Prostate gland (tissue), 2 donors: ENCODE measurements around the gene WASHC2C. TPM values are rescaled to one million over a fixed set of nuclear protein-coding genes. Genes with fewer than 3 reads are reported as not detected.
"Not testable (repeated sequence)": the region's sequence is repeated elsewhere in the genome, so short reads cannot be mapped to it uniquely, and the experiment has no call there.

Source experiments
- DNase-seq: peaks from one replicate; pipeline ENCODE4 v3.0.0-alpha.2; 2019; ENCODE audit warnings: low spot score
- H3K27ac ChIP-seq, 2 donors: fragments of 200-600 bp; sonication (generic); 2 replicates each; pipeline ENCODE4 v1.5.1; 2017 to 2019
- H3K27me3 ChIP-seq: fragments of 200-600 bp; sonication (generic); replicated peaks from 2 replicates; pipeline ENCODE4 v1.5.1; 2019; ENCODE audit not compliant: insufficient read depth
- H3K36me3 ChIP-seq, 2 donors: fragments of 200-600 bp; sonication (generic); 1 replicate in 1 of 2; 2 replicates in 1 of 2; pipeline versions ENCODE4 v1.5.1 to v1.8.1; 2017 to 2019
- H3K4me1 ChIP-seq: fragments of 200-600 bp; sonication (generic); replicated peaks from 2 replicates; pipeline ENCODE4 v1.5.1; 2019
- H3K4me3 ChIP-seq, 2 donors: fragments of 200-600 bp; sonication (generic); 2 replicates each; pipeline ENCODE4 v1.5.1; 2017 to 2019
- H3K9me3 ChIP-seq: fragments of 200-600 bp; sonication (generic); 2 replicates; pipeline ENCODE4 v1.5.1; 2017
- WGBS: methylation state at CpG from one replicate; pipeline ENCODE4 v1.1.5; 2018; 5-methylcytosine and 5-hydroxymethylcytosine counted together
- intact Hi-C: fragments of 100-400 bp; cut with DNase I; formaldehyde crosslinking; loops from one replicate; pipeline ENCODE4 v1.14.2; 2022
- total RNA-seq, 2 donors: library from RNA; depleted of rRNA; stranded (reverse); fragments of >200 nt; gene quantifications; one replicate each; pipeline ENCODE4 v1.1.0, GENCODE V29; 2016

The WASHC2C gene
- total RNA-seq, 2 donors from 2014 or later: 36.8 to 37.3 TPM

GRCh38 chr10:45768334-45768733 lies 41.3 kb downstream of the WASHC2C start:
- H3K36me3 ChIP-seq, H3K4me3 ChIP-seq, H3K4me1 ChIP-seq, H3K27ac ChIP-seq, DNase-seq, intact Hi-C loops, H3K9me3 ChIP-seq, H3K27me3 ChIP-seq: not testable (repeated sequence)
- WGBS: 96% methylated on average over 4 of the region's 4 CpGs

DNA sequence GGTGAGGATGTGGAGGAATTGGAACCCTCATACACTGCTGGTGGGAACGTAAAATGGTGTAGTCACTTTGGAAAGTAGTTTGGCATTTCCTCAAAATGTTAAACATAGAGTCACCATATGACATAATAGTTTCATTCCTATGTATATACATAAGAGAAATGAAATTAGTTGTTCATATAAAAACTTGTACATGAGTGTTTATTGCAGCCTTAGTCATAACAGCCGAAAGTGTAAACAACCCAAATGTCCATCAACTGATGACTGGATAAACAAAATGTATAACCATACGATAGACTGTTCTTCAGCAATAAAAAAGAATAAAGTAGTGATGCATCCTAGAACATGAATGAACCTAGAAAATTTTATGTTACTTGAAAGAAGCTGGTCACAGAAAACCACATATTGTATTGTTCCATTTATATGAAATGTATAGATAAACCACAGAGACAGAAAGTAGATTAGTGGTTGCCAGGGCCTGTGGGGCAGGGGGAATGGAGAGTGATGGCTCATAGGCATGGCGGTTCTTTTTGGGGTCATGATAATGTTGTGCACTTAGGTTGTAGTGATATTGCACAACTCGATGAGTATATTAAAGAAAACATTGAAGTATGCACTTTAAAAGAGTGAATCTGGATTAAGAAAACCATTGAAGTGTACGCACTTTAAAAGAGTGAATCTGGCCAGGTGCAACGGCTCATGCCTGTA lies 44.8 kb downstream of the WASHC2C start:
- WGBS: 85% methylated on average over 6 of the region's 7 CpGs
- H3K4me3 ChIP-seq, H3K4me1 ChIP-seq, H3K27ac ChIP-seq, DNase-seq, H3K9me3 ChIP-seq, intact Hi-C loops, H3K36me3 ChIP-seq, H3K27me3 ChIP-seq: not testable (repeated sequence)

- H3K36me3 ChIP-seq, intact Hi-C loops: not testable (repeated sequence)
- WGBS: no CpG with 5 or more reads among the region's 1 CpG
Measured at GRCh38 chr10:45786217-45786616, 59.2 kb downstream of the WASHC2C start.

DNA sequence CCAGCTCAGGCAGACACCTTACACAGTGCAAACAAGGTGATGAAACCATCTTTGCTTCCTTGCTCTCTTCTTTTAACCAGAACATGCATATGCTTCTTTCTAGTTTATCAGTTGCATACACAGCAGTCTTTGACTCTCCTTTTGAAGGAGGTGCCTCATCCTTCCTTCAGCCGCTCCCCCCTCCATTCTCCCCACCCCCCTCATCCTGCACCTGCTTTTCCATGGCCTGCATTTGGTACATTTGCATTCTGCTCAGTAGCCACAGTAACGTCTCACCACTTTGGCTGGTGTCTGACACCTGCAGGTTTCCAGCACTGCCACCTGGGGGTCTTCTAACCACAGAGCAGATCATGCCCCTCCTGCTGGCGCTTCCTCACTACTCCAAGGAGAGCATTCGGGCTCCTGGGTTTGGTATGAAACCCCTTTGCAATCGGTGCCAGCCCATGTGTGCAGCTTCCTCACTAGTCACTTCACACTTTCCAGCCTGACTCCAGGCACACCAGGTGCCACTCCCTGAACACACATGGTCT lies 60.2 kb downstream of the WASHC2C start:
- H3K36me3 ChIP-seq, DNase-seq, H3K4me1 ChIP-seq, H3K27ac ChIP-seq, H3K27me3 ChIP-seq, H3K4me3 ChIP-seq, H3K9me3 ChIP-seq, intact Hi-C loops: not testable (repeated sequence)
- 52% methylated on average over 2 of the region's 5 CpGs for WGBS

More at GRCh38 chr10:45786217-45786616, 59.2 kb downstream of the WASHC2C start:
- not testable (repeated sequence) for H3K4me3 ChIP-seq, DNase-seq, H3K9me3 ChIP-seq, H3K27me3 ChIP-seq, H3K4me1 ChIP-seq, H3K27ac ChIP-seq

DNA sequence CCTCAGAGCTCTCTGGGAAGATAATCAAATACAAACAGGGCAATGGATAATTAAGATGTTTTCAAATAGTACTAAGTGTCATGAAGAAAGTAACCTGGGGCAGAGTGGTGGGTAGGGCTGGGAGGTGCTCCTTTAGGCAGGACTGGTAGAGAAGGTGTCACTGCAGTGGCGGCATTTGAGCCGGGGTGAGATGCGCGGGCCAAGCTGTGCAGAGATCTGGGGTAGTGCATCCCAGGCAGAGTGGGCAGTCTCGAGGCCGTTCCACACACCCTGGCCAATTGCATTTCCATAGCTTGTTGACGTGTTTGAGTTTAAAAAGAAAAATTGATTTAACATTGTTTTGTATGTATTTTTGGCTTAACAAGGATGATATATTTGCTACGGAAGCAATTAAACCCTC lies 62.9 kb downstream of the WASHC2C start:
- intact Hi-C loops, H3K4me3 ChIP-seq, H3K9me3 ChIP-seq, DNase-seq, H3K4me1 ChIP-seq, H3K36me3 ChIP-seq, H3K27ac ChIP-seq, H3K27me3 ChIP-seq: not testable (repeated sequence)
- 96% methylated on average over 8 of the region's 8 CpGs for WGBS

GRCh38 chr10:45790694-45791426 lies 63.8 kb downstream of the WASHC2C start:
- H3K27ac ChIP-seq, intact Hi-C loops, H3K27me3 ChIP-seq, H3K4me3 ChIP-seq, DNase-seq, H3K4me1 ChIP-seq, H3K36me3 ChIP-seq, H3K9me3 ChIP-seq: not testable (repeated sequence)
- 84% methylated on average over 5 of the region's 6 CpGs for WGBS

- H3K36me3 ChIP-seq, H3K4me1 ChIP-seq, H3K4me3 ChIP-seq, H3K27me3 ChIP-seq, H3K27ac ChIP-seq, H3K9me3 ChIP-seq, intact Hi-C loops, DNase-seq: not testable (repeated sequence)
- WGBS: 72% methylated on average over 2 of the region's 2 CpGs
Measured at GRCh38 chr10:45794761-45795160, 67.7 kb downstream of the WASHC2C start.

DNA sequence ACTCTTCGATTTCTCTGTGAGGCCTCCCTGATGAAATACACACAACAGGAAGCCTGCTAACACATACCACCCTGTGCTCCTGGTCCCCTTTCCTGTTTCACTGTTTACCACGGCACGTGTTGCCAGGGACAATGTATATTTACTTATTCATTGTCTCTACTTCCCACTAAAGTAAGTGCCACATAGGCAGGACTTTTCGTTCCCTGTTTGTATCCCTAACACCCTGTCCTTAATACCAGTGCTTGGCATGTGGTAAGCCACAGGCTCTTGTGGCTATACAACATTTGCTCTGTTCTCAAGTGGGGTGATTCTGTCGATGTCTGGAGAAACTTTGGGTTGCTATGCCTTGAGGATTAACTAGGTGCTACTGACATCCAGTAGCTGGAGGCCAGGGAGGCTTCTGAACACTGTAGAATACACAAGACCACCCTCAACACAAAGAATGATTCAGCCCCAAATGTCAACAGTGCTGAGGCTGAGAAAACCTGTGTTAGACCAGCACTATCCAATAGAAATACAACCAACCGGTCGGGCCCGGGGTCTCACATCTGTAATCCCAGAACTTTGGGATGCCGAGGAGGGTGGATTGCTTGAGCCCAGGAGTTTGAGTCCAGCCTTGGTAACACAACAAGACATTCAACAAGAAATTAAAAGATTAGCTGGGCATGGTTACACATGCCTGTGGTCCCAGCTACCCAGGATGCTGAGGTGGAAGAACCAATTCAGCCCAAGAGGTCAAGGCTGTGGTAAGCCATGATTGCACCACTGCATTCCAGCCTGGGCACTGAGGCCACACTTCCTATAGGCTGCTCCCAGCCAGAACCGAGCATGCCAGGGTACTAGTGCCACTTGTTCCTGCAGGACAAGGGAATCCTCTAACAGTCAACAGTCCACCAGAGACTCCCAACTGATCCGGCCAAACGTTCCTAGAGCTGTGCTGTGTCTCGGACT lies 76.3 kb downstream of the WASHC2C start:
- H3K27me3 ChIP-seq, H3K36me3 ChIP-seq, H3K4me1 ChIP-seq, H3K9me3 ChIP-seq, intact Hi-C loops, H3K4me3 ChIP-seq, H3K27ac ChIP-seq: not testable (repeated sequence)
- WGBS: 66% methylated on average over 13 of the region's 13 CpGs
- peak; percentile 5 for DNase-seq

DNA sequence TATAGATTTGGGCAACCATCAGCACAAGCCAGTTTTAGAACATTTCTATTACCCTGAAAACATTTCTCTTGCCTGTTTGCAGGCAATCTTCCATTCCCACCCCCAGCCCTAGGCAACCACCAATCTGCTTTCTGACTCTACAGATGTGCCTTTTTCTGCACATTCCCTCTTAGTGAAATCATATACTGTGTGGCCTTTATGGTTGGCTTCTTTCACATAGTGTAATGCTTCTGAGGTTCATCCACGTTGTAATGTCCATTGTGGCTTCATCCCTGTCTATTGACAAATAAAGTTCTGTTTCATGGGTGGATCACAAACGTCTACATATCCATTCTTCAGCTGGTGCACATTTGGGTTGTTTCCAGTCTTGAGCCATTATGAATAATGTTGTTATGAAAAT lies 77.9 kb downstream of the WASHC2C start:
- 72% methylated on average over 2 of the region's 2 CpGs for WGBS
- DNase-seq, H3K9me3 ChIP-seq, H3K36me3 ChIP-seq, H3K27ac ChIP-seq, H3K4me3 ChIP-seq, H3K27me3 ChIP-seq, intact Hi-C loops, H3K4me1 ChIP-seq: not testable (repeated sequence)
